ENCODE measurements around the gene SEC14L5. TPM values are rescaled to one million over a fixed set of nuclear protein-coding genes. Genes with fewer than 3 reads are reported as not detected.

Gene SEC14L5
- total and polyA plus RNA-seq, 2 donors (not counting 3 experiments of a cell fraction or from before 2014, with no cell fraction given): not detected

DNA sequence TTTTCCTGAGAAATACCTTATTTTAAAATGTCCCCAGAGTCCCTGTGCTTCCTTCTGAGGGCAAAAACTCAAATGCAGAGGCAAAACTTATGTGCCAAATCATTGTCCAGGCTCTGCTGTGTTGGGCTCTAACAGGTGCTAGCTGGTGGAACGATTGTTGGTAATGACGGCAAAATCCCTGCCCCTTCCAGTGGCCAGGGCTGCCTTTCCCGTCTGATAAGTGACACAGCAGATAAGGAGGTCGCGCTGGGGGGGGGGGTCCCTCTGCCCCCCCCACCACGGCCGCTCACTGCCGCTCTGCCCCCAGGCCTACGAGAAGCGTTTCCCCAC is 29.1 kb downstream of the SEC14L5 start:
- H4K20me1 ChIP-seq (replicated peaks; ENCODE audit: control insufficient read depth, extremely low read depth, insufficient read depth, low read length): no peaks in the 10 kb centered on the region
- FAIRE-seq (no peak), DNase-seq (ENCODE audit: low read depth, low spot score) (no peak)
- intact Hi-C loops (cut with micrococcal nuclease) (no loop called here), dilution Hi-C loops (cut with MboI; ENCODE audit: extremely low pct_ligation_motif_present, low sequenced_read_pairs) (no loop called here)
- no TSS peak for BruUV-seq (replicated peaks)
- ChIA-PET POLR2A (no interaction called here), CTCF (no interaction called here)
- TF ChIP-seq, protein P1, sequence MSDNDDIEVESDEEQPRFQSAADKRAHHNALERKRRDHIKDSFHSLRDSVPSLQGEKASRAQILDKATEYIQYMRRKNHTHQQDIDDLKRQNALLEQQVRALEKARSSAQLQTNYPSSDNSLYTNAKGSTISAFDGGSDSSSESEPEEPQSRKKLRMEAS (IDR thresholded peaks at IDR 0.05; ENCODE audit: insufficient read depth, insufficient read length): no peak
- TF ChIP-seq POLR2AphosphoS5 (IDR thresholded peaks at IDR 0.05; ENCODE audit: insufficient read depth, low read depth, low read length) (no peak), MYC (IDR thresholded peaks at IDR 0.05; ENCODE audit: low read depth, low read length) (no peak), FOS (IDR thresholded peaks at IDR 0.05; ENCODE audit: borderline replicate concordance, insufficient read depth, low read length) (no peak), GATA2 (IDR thresholded peaks at IDR 0.05; ENCODE audit: insufficient read depth, insufficient read length, low read depth, low read length) (no peak), EZH2 (IDR thresholded peaks at IDR 0.05; ENCODE audit: borderline replicate concordance, low read depth, low read length, severe bottlenecking) (no peak), JUN (IDR thresholded peaks at IDR 0.05; ENCODE audit: borderline replicate concordance, insufficient read depth, insufficient read length, low read depth) (no peak), POLR2A (IDR thresholded peaks at IDR 0.05; ENCODE audit: low read depth, low read length) (no peak)
- TF ChIP-seq, protein P2, sequence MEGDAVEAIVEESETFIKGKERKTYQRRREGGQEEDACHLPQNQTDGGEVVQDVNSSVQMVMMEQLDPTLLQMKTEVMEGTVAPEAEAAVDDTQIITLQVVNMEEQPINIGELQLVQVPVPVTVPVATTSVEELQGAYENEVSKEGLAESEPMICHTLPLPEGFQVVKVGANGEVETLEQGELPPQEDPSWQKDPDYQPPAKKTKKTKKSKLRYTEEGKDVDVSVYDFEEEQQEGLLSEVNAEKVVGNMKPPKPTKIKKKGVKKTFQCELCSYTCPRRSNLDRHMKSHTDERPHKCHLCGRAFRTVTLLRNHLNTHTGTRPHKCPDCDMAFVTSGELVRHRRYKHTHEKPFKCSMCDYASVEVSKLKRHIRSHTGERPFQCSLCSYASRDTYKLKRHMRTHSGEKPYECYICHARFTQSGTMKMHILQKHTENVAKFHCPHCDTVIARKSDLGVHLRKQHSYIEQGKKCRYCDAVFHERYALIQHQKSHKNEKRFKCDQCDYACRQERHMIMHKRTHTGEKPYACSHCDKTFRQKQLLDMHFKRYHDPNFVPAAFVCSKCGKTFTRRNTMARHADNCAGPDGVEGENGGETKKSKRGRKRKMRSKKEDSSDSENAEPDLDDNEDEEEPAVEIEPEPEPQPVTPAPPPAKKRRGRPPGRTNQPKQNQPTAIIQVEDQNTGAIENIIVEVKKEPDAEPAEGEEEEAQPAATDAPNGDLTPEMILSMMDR (IDR thresholded peaks at IDR 0.05; ENCODE audit: extremely low read depth in 1 of 2, insufficient read depth in 1 of 2, low read depth in 1 of 2, low read length in 2 of 2): no peak
- no peak overlapping the region for H3K4me2 ChIP-seq (ENCODE audit: insufficient read depth, low read length)
- no peaks in the 10 kb centered on the region for H3K79me2 ChIP-seq (ENCODE audit: control insufficient read depth, insufficient read depth, low read length)
- no peaks in the 10 kb centered on the region for H3K36me3 ChIP-seq (ENCODE audit: control insufficient read depth in 2 of 2, extremely low read depth in 1 of 2, insufficient read depth in 2 of 2, low read length in 2 of 2)
- H3K9me1 ChIP-seq (replicated peaks; ENCODE audit: control insufficient read depth, extremely low read depth, insufficient read depth, low read length): no peaks in the 10 kb centered on the region
- no peaks in the 10 kb centered on the region for H3K9me3 ChIP-seq (replicated peaks; ENCODE audit: control insufficient read depth, insufficient read depth, low read length)
- H3K27ac ChIP-seq (ENCODE audit: insufficient read depth, low read depth, low read length): no peak overlapping the region
- no peak overlapping the region for H3K9ac ChIP-seq (replicated peaks; ENCODE audit: extremely low read depth, insufficient read depth, low read length)
- no peak overlapping the region for H2AFZ ChIP-seq (ENCODE audit: low read depth, low read length)
- no peak overlapping the region for H3K4me3 ChIP-seq (replicated peaks in 1 of 3; ENCODE audit: insufficient read depth in 1 of 3, low read depth in 1 of 3, low read length in 3 of 3)
- peaks cover 11 to 16% of the 10 kb centered on the region in 2 experiments for H3K27me3 ChIP-seq (ENCODE audit: control insufficient read depth in 2 of 2, insufficient read depth in 2 of 2, low read length in 2 of 2)
- H3K4me1 ChIP-seq (ENCODE audit: control insufficient read depth, extremely low read depth, insufficient read depth, low read length): no peaks in the 10 kb centered on the region

Measured in endothelial cell of umbilical vein (primary cell).